HG03095 (cell line): ENCODE measurements around the gene ADI1.
"Not testable (repeated sequence)": the region's sequence is repeated elsewhere in the genome, so short reads cannot be mapped to it uniquely, and the experiment has no call there.

Source experiments
- ATAC-seq: cut with Tn5 transposase; IDR thresholded peaks from one replicate; pipeline ENCODE4 v1.9.1; 2021; ENCODE audit warnings: moderate library complexity; ENCODE audit not compliant: unreplicated experiment

The ADI1 gene

GRCh38 chr2:3450385-3451010 is 68.8 kb downstream of the ADI1 start:
- ATAC-seq: no peak

DNA sequence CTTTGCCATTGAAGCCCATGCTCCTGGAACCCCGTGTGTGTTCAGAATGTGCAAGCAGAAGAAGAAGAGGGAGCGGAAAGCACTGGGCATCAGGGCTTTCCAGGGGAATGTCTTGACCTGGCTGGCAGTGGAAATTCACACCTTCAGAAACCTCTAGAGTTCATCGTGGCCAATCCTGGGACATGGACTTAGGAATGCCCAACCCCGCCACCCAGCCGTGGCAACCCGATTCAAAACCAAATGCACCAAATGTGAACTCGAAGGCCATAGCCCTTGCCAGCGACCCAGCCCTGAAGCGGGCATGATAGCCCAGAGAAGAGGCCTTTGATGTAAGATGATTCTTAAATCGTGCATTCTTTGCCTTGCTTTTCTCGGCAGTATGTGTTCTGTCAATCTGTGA is 69.4 kb downstream of the ADI1 start:
- ATAC-seq: no peak

- no peak for ATAC-seq
Observed at GRCh38 chr2:3449086-3449485, 70.2 kb downstream of the ADI1 start.

- ATAC-seq: not testable (repeated sequence)
Observed at GRCh38 chr2:3448441-3448911, 70.9 kb downstream of the ADI1 start.

DNA sequence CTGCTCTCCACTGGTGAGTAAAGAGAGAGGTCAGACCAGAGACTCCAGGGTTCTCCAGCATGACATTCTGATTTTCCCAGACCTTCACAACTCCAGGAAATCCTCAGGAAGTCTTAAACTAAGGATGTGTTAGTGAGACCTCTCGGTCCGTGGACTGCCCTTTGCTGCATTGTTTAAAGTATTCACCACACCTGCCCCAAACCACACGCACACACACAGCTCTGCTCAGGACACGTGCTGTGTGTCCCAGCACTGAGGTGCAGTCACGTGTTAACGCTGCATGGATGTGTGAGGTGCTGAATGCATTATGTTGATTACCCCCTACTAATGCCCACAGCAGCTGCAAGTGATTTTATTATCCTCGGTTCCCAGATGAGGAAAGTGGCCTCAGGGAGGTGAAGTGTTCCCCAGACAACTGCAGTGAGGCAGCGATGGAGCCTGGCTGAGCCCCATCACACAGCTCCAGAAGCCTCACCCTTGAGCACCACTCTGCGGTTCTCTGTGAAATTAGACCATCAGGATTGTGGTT is 71.5 kb downstream of the ADI1 start:
- no peak for ATAC-seq
